Stimulated activated naive CD4-positive, alpha-beta T cell treated with Interleukin-2 at 50 U/mL for 16 hours (primary cell): ENCODE data around the gene PRORP.
"Not testable (repeated sequence)": the region's sequence is repeated elsewhere in the genome, so short reads cannot be mapped to it uniquely, and the experiment has no call there.

Experiments used
- DNase-seq: peaks from one replicate; lab custom pipeline; 2025; lab: John Stamatoyannopoulos, UW

The PRORP gene

GRCh38 chr14:35121887-35122695 lies at the start of gene PRORP, which contains the start of gene PPP2R3C:
PRORP (plus strand) TSS chr14:35122552; CDS start chr14:35123246, 694 bp downstream.
PPP2R3C (minus strand) TSS chr14:35121990; CDS start chr14:35121959, 31 bp downstream.
- peak; percentile 92 for DNase-seq

DNA sequence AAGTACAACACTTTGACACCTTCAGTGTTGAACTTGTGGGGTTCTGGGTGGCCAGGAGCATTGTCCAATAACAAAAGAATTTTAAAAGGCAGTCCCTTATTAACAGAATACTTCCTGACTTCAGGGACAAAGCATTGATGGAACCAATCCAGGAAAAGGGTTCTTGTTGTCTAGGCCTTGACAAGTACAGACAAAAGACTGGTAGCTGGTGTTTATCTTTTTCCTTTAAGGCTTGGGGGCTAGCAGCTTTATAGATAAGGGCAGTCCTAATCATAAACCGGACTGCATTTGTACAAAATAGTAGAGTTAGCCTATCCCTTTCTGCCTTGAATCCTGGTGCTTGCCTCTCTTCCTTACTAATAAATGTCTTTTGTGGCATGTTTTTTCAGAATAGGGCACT lies 48.9 kb upstream of the PRORP start:
- DNase-seq, result no peak

DNA sequence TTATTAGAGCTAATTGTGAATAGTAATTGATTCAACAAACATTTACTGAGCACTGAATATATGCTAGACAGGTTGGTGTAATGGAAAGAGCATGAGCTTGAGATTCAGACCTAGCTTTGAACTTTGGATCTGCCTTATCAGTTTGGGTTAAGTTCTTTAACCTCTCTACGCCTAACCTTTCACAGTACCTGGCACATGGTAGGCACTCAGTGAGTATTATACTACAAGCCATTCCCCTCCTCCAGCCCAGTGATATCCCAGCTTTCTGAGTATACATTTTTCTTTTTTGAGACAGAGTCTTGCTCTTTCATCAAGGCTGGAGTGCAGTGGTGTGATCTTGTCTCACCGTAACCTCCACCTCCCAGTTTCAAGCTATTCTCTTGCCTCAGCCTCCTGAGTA lies 44.3 kb upstream of the PRORP start:
- no peak for DNase-seq

GRCh38 chr14:35079742-35080141 lies 42.6 kb upstream of the PRORP start:
- no peak for DNase-seq

DNA sequence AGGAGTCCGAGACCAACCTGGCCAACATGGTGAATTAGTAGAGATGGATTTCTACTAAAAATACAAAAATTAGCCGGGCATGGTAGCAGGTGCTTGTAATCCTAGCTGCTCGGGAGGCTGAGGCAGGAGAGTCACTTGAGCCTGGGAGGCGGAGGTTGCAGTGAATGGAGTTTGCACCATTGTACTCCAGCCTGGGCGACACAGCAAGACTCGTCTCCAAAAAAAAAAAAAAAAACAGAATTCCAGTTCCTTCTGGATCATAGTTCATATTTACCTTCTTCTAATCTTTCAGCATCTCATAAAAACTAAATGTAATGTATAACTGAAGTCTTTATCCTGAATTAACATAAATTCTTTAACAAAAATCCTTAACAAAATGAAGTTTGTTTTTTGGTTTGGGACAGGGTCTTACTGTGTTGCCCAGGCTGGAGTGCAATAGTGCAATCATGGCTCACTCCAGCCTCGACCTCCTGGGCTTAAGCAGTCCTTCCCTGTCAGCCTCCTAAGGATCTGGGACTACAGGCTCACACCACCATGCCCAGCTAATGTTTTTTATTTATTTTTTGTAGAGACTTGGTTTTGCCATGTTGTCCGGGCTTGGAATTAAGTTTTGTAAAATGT lies 38.7 kb upstream of the PRORP start:
- DNase-seq, result no peak

DNA sequence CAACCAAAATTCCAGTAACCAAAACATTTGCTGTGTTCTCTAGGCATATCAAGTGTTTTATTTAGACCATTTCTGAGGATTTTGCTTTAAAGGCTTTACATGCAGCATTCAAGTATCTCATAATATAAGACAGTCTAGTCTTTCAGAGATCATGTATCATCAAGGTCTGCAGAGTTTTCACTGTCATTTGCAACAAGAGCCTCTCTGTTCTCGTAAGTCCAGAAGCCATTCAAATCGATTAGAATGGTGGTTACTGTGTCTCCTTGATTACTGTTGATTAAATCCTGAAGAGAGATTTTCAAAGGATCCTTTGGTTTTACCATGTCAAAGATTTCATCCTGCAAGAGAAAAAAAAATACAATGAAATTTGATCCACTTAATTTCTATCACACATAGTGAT lies 36.9 kb upstream of the PRORP start:
- no peak for DNase-seq

GRCh38 chr14:35088514-35088913 lies 33.8 kb upstream of the PRORP start:
- no peak for DNase-seq

DNA sequence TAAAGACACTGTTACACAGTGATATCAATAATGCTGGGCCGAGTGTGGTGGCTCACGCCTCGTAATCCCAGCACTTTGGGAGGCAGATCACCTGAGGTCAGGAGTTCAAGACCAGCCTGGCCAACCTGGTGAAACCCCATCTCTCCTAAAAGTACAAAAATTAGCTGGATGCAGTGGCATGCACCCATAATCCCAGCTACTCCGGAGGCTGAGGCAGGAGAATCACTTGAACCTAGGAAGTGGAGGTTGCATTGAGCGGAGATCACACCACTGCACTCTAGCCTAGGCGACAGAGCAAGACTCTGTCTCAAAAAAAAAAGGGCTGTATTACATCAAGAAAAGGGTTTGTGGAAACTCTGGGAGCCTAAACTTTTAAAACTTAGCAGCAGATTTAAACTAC lies 27.7 kb upstream of the PRORP start:
- DNase-seq, result not testable (repeated sequence)

GRCh38 chr14:35107866-35108265 lies 14.5 kb upstream of the PRORP start:
- DNase-seq, result no peak

DNA sequence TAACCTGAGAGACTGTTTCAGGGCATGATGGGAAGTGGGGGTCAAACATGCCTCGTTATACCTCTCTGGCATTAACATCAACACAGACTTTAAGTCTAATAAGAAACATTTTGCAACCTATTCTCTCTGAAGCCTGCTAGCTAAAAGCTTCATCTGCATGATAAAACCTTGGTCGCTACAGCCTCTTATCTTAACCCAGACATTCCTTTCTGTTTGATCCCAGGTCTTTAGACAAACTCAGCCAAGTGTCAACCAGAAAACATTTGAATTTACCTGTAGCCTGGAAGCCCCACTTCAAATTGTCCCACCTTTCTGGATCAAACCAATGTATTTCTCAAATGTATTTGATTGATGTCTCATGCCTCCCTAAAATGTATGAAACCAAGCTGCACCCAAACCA lies 9.7 kb upstream of the PRORP start:
- no peak for DNase-seq

DNA sequence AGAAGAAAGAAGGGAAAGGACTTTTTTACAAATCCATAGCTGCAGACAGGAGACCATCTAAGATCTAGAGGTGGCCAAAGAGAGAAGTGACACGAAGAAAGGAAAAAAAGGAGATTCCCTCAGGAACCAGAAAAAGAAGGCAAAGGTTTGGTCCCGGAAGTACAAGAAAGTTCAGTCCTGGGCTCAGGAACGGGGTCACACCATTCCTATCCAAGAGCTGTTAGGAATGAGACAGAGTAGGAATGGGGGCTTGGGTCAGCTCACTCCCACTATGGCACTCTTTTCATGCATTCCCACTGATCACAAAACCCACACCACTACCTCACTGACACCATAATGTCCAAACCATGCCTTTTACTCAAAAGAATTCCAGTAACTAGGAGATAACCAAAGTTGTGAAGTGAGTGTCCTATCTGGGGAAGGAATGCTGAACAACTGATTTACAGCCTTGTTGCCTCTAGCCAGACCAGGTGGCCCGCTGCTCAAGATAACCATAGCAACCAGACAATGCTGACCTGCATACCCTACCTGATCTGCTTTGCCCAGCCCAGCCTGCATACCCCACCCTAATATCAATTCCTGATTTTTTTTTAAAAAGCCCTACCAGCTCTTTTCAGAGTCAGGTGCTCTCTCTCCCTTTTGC lies 8.9 kb upstream of the PRORP start:
- no peak for DNase-seq

- no peak for DNase-seq
Measured at GRCh38 chr14:35114036-35114435, 8.3 kb upstream of the PRORP start.

DNA sequence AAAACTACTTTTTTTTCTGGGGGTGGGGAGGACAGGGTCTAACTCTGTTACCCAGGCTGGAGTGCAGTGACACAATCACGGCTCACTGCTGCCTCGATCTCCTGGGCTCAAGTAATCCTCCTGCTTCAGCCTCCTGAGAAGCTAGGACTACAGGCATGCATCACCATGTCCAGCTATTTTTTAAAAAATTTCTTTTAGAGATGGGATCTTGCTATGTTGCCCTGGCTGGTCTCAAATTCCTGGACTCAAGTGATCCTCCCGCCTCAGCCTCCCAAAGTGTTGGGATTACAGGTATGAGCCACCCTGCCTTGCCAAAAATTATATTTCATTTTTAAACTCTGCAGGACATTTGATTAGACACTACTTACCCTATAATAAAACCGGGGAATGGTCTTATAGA lies 6.1 kb upstream of the PRORP start:
- DNase-seq, result no peak

GRCh38 chr14:35117112-35117511 lies 5.2 kb upstream of the PRORP start:
- no peak for DNase-seq

GRCh38 chr14:35121026-35121886 lies 1.1 kb upstream of the PRORP start:
- DNase-seq, result peak; percentile 15

DNA sequence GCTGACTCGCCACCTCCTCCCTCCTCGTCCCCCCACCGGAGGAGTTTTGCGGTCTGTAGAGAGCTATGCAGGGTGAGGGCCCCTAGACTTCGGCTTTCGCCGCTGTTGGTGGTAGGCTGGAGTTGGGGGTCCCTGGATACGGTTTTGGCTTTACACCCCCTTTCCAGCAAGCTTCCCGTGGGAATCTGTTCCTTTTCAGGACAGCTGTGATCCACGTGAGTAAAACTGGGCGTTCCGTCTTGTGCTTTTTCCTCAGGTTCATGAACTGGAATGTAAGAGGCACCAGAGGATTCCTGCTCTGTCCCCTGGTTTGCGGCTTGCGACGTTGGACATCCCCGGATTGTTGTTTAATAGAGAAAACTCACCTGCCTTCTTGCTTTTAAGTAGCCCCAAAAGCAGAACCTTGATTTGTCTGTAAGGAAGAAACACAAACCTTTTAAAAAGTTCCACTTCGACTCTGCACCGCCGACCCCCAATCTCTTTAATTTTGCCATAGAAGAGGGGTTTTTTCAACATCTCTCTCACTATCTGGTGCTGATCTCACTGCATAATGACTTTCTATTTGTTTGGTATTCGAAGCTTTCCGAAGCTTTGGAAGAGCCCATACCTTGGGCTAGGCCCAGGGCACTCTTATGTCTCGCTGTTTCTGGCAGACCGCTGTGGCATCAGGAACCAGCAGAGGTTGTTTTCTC lies 490 bp downstream of the PRORP start:
- DNase-seq, result peak; percentile 37

GRCh38 chr14:35123388-35123703 lies 994 bp downstream of the PRORP start:
- DNase-seq, result no peak

DNA sequence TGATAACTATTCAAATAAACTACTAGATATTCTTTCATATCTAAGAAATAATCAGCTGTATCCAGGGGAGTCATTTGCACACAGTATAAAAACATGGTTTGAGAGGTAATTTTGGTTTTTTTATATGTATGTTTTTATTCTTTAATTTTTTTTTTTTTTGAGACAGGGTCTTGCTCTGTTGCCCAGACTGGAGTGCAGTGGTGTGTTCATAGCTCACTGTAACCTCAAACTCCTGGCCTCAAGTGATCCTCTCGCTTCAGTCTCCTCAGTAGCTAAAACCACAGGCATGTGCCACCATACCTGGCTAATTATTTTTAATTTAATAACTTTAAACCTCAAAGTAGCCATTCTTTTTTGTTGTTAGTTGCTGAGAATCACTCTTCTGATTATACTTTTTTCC lies 1.8 kb downstream of the PRORP start:
- no peak for DNase-seq

- DNase-seq, result no peak
Measured at GRCh38 chr14:35133542-35134328, 11.4 kb downstream of the PRORP start.

- DNase-seq, result no peak
Measured at GRCh38 chr14:35134329-35135123, 12.2 kb downstream of the PRORP start.
